SIG-M5 (cell line): ENCODE data around the gene MAP2K7.

Experiments
- DNase-seq: peaks from one replicate; lab custom pipeline; 2025; lab: John Stamatoyannopoulos, UW

Gene MAP2K7

DNA sequence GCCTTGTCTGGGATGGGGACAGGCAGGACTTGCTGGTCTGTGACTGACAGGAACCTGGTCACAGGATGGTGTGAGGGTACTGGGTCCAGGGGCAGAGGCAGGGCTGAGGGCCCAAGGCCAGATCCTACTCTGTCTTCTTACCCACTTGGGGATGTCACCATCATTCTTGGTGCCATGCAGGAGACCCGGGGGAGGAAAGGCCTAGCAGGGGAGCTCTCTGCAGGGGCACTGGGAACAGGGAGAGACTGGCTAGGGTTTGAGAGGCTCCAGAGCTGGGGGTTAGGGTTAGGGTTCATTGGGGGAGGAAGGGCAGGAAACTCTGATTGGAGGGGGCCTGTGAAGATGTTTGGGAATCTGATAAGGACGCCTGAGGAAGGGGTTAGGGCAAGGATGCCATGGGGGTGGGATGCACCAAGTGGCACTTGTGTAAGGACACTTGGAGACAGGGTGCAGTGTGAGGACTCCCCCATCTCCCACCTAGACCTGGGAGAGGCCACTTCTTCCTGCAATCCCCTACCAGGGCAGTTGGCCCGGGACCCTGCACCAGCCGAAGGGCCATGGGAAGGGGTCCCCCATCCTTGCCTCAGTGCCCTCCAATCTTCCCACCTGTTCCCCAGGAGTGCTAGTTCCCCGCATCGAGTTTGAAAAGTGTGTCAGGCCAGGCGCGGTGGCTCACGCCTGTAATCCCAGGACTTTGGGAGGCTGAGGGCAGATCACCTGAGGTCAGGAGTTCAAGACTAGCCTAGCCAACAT is 36.4 kb upstream of the MAP2K7 start:
- DNase-seq = no peak

GRCh38 chr19:7868326-7868670 is 35.4 kb upstream of the MAP2K7 start:
- DNase-seq = no peak

DNA sequence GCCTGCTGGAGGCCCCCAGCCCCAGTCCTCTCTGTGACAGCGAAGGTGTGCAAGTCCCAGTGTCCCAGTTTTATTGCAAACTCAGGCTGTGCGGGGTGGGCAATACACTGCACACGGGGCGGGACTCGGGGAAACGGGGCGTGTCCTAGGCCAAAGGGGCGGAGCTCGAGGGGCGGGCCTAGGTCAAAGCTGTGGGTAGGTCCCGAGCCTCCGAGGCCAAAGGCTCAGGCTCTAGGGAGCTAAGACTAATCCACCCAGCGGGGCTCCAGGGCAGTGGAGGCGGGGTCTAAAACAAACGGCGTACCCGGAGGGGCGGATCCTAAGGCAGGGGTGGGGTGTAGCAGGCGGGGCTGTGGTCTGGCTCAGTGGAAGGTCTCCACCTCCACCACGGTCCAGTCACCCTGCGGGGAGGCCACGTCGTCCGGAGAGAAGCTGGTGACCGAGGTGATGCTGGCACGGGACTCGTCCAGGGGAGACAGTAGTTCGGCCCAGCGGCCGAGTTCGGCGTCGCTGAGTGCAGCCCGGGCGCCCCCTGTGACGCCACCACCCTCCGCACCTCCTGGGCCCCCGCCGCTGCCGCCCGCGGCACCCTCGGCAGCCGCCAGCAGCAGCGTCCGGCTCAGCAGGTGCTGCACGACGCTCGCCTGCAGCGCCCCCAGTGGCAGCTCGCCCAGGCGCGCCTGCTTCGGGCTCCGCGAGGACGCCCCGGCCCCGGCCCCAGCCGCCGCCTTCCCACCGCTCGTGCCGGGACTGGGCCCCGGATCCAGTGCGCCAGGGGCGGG is 34.8 kb upstream of the MAP2K7 start:
- peak; percentile 43 for DNase-seq

- no peak for DNase-seq
Measured at GRCh38 chr19:7869453-7869909, 34.2 kb upstream of the MAP2K7 start.

DNA sequence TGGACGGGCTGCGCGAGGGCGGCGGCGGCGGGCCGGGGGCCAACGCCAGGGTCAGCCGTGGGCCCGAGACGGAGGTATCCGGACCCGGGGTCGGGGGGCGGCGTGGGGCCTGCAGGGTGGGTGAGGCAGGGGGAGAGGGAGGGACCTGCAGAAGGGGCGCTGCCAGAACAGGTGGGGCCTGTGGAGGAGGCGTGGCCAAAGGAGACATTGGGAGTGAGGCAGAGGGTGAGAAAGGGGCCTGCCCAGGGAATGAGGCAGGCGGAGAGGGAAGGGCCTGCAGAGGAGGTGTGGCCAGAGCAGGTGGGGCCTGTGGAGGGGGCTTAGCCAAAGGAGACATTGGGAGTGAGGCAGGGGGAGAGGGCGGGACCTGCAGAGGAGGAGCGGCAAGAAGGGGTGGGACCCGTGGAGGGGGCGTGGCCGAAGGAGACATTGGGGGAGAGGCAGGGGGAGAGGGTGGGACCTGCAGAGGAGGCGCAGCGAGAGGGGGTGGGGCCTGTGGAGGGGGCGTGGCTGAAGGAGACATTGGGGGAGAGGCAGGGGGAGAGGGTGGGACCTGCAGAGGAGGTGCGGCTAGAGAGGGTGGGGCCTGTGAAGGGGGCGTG is 33.7 kb upstream of the MAP2K7 start:
- DNase-seq = peak; percentile 10

- peak; percentile 39 for DNase-seq
Measured at GRCh38 chr19:7870571-7871436, 32.9 kb upstream of the MAP2K7 start.

DNA sequence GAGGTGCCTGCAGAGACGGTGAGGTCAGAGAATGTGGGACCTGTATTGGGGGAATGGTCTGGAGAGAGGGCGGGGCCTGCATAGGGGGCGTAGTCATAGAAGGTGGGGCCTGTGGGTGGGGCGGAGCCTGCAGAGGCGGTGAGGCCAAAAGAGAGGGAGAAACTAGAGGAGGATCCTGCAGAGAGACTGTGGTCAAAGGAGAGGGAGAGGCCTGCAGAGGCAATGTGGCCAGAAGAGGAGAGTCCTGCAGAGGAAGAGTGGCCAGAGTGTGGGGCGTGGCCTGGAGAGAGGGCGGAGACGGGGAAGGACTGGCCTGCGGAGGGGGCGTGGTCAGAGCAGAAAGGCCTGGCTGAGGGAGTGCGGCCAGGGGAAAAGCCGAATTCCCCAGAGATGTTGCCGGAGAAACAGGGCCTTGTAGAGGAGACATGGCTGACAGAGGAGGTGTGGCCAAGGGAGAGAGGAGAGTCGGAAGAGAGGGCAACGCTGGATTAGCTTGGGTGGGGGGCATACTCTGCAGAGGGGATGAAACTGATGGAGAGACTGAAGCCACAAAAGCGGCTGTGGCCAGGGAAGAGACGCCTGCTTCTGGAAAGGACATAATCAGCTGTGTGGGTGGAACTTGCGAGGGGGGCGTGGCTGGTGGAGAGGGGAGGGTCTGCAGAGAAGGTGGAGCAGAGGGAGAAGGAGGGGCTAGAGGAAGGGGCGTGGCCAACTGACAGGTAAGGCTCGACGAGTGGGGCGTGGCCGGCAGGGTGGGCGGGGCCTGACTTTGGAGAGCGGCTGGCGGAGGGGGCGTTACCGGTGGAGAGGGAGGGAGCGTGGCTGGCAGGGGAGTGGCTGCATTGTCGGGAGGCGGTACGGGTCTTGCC is 32.0 kb upstream of the MAP2K7 start:
- DNase-seq = peak; percentile 78

DNA sequence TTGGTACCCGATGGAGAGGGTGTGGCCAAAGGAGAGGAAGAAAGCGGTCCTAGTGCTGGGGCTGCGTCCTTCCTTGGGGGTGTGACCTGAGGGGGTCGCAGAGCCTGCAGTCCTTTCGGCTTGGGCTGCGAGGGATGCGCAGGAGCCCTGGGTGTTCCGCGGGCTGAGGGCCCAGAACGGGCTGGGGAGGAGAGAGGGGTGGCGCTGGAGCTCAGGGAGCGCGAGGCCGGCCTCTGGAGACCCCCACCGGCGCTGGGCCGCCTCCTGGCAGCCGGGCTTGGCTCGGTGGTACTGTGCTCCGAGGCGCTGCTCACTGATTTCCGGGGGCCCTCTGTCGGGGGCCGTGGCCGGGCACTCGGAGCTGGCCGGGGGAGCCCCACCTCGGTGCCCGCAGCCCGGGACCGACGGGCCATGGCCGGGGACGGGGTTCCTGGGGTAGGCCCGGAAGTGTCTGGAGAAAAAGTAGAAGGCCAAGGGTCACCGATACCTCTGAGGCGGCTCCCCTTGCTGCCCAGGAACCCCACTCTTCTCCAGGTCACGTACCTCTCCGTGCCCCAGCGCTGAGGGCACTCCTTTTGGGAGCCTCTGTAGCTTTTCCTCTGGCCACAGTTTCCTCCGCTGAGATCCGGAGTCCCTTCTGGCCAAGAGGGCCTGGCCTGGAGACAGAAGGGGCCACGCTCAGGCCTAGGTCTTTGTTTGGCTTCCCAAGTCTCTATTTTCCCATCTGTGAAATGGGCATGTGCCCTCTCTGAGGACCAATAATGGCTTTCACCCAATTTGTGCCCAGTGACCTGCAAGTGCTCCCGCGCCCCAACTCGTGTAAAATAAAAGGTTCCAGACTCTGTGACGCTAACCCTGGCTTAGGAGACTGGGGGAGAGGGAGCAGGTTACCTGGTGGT is 31.1 kb upstream of the MAP2K7 start:
- no peak for DNase-seq

- DNase-seq = no peak
Measured at GRCh38 chr19:7873304-7874075, 30.2 kb upstream of the MAP2K7 start.

DNA sequence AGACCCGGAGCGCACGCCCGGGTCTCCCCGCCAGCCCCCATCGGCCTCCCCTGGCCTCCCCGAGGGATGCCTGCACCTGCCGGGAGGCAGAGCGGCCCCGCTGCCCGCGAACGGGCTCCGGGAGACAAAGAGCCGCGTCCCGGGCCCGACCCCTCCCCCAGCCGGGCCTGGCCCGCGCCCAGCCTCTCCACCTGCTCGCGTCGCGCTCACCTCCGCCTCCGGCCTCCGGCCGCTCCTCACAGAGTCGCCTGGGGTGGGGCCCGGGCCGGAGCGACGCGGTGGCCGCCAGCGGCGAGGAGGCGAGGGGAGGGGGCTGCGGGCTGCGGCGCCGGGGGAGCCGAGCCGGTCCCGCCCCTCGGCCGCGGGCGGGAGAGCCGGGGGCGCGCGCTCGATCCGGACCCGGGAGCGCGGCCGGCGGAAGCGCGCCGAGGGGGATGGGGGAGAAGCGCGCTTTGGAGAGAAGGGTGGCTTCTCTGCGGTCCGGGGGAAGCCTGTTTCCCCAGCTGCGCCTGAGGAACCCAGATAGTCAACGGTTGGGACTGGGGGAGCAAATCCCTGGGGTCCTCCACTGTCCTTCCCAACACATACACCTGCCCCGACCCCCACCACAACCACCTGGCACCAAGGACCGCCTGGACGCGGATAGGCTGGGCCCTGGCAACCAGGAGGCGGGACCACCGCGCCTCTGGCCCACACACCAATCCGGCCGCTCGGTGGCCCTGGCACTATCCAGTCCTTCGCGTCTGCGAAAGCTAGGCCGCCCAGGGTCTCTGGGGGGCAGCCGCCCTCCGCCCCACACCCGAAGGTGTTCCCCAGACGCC is 29.4 kb upstream of the MAP2K7 start, which contains the start of gene PRR36:
PRR36 (minus strand) TSS at position 315 of the 821 bp plus-strand sequence. CDS start 701 bp downstream, outside the sequence.
- DNase-seq = no peak

GRCh38 chr19:7874897-7875273 is 28.8 kb upstream of the MAP2K7 start:
- no peak for DNase-seq

GRCh38 chr19:7877249-7877836 is 26.3 kb upstream of the MAP2K7 start:
- no peak for DNase-seq

- no peak for DNase-seq
Measured at GRCh38 chr19:7879111-7879807, 24.4 kb upstream of the MAP2K7 start.

GRCh38 chr19:7879836-7880235 is 23.8 kb upstream of the MAP2K7 start:
- no peak for DNase-seq

DNA sequence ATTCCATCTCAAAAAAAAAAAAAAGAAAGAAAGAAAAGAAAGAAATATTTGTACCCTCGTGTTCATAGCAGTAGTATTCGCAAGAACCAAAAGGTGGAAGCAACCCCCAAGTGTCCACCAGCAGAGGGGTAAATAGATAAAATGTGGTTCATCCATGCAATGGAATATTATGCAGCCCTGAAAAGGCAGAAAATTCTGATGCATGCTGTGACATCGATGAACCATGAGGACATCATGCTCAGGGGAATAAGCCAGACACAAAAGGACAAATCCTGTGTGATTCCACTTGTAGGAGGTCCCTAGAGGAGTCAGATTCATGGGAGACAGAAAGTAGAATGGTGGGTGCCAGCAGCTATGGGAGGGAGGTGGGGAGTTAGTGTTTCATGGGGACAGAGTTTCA is 21.8 kb upstream of the MAP2K7 start:
- no peak for DNase-seq

DNA sequence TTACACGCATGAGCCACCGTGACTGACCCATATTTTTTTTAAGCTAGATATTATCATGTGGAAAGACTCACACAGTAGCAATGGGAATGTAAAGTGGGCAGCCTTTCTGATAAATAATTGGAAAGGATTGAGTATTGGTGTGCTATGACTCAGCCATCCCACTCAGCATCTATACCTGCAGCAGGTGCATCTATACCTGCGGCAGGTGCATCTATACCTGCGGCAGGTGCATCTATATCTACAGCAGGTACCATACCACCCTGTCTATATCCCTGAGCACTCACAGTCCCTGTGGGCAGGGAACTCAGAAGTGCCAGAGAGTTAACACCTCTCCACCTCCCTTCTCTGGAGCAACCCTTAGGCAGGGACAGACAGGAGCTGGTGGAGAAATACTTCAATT is 20.6 kb upstream of the MAP2K7 start:
- DNase-seq = no peak
